ENCODE results near the gene REELD1. TPM values are rescaled to one million over a fixed set of nuclear protein-coding genes. Genes with fewer than 3 reads are reported as not detected.

The REELD1 gene
- total RNA-seq, 1 donor from 2014 or later = not detected

GRCh38 chr4:146236216-146236615, 21.9 kb downstream of the REELD1 start:
- no peak for DNase-seq (ENCODE audit: low read depth)
- TF ChIP-seq, protein P1, sequence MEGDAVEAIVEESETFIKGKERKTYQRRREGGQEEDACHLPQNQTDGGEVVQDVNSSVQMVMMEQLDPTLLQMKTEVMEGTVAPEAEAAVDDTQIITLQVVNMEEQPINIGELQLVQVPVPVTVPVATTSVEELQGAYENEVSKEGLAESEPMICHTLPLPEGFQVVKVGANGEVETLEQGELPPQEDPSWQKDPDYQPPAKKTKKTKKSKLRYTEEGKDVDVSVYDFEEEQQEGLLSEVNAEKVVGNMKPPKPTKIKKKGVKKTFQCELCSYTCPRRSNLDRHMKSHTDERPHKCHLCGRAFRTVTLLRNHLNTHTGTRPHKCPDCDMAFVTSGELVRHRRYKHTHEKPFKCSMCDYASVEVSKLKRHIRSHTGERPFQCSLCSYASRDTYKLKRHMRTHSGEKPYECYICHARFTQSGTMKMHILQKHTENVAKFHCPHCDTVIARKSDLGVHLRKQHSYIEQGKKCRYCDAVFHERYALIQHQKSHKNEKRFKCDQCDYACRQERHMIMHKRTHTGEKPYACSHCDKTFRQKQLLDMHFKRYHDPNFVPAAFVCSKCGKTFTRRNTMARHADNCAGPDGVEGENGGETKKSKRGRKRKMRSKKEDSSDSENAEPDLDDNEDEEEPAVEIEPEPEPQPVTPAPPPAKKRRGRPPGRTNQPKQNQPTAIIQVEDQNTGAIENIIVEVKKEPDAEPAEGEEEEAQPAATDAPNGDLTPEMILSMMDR (conservative IDR thresholded peaks at IDR 0.05; ENCODE audit: low read depth, low read length) = no peak
- no peak overlapping the region for H3K4me3 ChIP-seq (ENCODE audit: low read depth, low read length)

GRCh38 chr4:146237092-146237491, 22.8 kb downstream of the REELD1 start:
- DNase-seq (ENCODE audit: low read depth) = no peak
- TF ChIP-seq, protein P1 (conservative IDR thresholded peaks at IDR 0.05; ENCODE audit: low read depth, low read length) = no peak
- no peak overlapping the region for H3K4me3 ChIP-seq (ENCODE audit: low read depth, low read length)

DNA sequence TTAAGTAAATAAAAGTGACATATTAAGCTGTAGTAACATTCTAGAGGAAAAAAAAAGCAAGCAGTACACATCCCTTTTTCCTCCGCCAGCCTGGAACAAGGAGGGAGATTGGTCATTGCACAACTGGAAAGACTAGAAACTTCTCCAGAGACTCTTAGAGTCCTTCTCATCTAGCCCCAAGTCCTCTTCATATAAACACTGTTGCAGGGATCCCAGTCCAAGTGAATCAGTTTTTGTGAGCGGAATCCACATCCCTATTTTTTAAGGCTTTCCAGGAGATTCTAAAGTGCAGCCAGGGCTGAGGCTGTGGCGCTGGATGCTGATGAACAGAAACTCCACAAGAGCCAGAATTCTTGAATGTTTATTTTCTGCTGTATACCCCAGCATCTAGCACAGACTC, 23.8 kb downstream of the REELD1 start:
- no peak for DNase-seq (ENCODE audit: low read depth)
- no peak overlapping the region for H3K4me3 ChIP-seq (ENCODE audit: low read depth, low read length)
- TF ChIP-seq, protein P1 (conservative IDR thresholded peaks at IDR 0.05; ENCODE audit: low read depth, low read length) = no peak

DNA sequence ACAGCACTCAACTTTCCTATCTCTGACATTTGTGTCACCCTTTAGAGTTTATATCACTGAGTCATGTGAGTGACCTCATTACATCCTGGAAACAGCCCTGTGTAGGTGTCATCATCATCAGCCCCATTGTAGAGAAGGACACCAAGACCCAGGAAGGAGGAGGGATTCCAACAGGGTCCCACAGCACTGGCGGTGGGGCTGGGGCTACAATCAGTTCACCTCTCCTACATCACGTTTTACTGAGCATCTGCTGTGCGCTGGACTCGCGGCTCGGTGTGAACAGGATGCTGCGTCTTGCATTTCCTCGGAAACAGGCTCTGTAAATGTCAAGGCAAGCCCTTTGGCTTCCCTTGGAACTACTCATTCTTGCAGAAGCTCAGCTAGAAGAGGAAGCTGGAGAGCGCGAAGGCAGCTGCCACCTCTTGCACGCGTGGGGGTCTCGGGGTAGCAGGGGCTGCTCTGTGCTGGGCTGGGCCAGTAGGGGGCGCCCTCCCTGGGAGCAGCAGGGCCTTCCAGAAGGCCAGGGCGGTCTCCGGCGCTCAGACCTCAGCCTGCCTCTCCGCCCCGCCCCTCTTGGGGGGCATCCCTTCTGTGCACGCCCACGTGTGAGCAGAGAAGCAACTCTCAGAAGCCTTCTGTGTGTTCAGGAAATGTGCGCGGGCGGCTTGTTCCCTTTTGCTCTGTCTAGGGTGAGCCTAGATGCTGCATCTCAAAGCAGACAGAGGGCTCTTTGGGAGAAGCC, 29.0 kb downstream of the REELD1 start:
- DNase-seq (ENCODE audit: low read depth) = no peak
- no peak overlapping the region for H3K4me3 ChIP-seq (ENCODE audit: low read depth, low read length)

DNA sequence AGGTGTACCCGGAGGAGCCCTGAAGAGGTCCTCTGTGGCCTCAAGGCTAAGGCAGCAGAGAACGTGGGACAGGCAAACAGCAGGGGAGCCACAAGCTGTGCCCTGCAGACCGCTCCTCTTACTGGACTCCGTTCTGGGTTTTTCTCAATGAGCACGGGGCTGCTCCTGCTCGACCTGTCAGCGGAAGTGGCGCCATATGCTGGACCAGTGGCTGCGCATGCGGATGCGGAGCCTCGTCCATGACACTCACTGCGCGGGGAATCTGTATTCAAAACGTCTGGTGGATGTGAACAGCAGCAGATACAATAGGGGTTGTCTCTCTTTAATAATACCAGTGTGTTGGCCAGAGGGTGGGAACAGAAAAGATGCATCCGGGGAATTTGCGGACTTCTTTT, 29.5 kb downstream of the REELD1 start:
- DNase-seq (ENCODE audit: low read depth) = no peak
- TF ChIP-seq, protein P1 (conservative IDR thresholded peaks at IDR 0.05; ENCODE audit: low read depth, low read length) = no peak
- H3K4me3 ChIP-seq (ENCODE audit: low read depth, low read length) = no peak overlapping the region

More for the DNA sequence above, 29.0 kb downstream of the REELD1 start:
- TF ChIP-seq, protein P1 (conservative IDR thresholded peaks at IDR 0.05; ENCODE audit: low read depth, low read length) = peak; percentile 51

DNA sequence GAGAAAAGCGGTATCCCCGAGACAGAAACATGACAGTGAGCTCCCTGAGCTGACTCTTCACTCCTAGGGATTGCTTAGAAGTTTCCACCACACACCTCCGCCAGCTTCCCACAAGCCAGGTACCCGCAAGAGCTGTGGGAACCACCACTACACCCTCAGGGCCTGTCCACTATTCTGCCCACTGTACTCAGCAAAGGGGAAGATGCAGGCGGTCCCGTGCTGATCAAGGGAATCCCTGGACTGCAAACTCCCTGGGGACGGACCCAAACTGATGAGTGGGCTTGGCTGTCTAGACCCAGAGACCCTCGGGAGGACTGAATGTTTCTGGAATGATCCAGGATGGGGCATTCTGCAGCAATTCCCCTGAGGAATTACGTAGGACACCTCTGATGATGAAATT, 30.2 kb downstream of the REELD1 start:
- TF ChIP-seq, protein P1 (conservative IDR thresholded peaks at IDR 0.05; ENCODE audit: low read depth, low read length) = no peak
- no peak for DNase-seq (ENCODE audit: low read depth)
- H3K4me3 ChIP-seq (ENCODE audit: low read depth, low read length) = no peak overlapping the region

DNA sequence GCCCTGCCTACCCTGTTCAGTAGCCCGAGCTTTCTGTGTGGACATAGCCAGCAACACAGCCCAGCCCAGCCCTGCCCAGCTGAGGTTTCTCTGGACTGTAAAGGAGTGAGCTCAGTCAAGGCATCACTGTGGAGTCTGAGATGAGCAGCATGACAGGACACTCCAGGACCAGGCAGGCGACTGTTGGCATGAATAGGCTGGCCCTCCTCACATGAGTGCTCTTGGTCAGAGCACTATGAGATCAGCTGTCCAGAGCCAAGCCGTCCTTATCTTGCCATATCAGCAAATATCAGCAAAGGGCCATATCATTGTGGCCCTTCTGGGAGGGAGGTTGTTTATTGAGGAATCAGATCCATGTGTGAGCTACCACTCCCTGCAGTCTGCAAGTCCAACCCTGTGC, 30.9 kb downstream of the REELD1 start:
- TF ChIP-seq, protein P1 (conservative IDR thresholded peaks at IDR 0.05; ENCODE audit: low read depth, low read length) = no peak
- peak; percentile 12 for DNase-seq (ENCODE audit: low read depth)
- H3K4me3 ChIP-seq (ENCODE audit: low read depth, low read length) = no peak overlapping the region
